ENCODE measurements around the gene APOBEC4. TPM values are rescaled to one million over a fixed set of nuclear protein-coding genes. Genes with fewer than 3 reads are reported as not detected.
"Not testable (repeated sequence)": the region's sequence is repeated elsewhere in the genome, so short reads cannot be mapped to it uniquely, and the experiment has no call there.

Gene APOBEC4
- polyA plus RNA-seq, 6 donors from 2014 or later: not detected

GRCh38 chr1:183686229-183686628 is 33.1 kb upstream of the APOBEC4 start:
- Mint-ChIP-seq H3K27me3 (peaks cover 9 to 18% (median 16%) of the 10 kb centered on the region in 3 donors), H3K36me3 (no peaks in the 10 kb centered on the region), H3K4me1 (no peaks in the 10 kb centered on the region), H3K27ac (no peak overlapping the region), H3K4me3 (no peak overlapping the region), H3K9me3 (no peaks in the 10 kb centered on the region)
- DNase-seq: no peak
- no peak for ATAC-seq (ENCODE audit: low read depth in 2 of 2)

GRCh38 chr1:183685112-183685713 is 32.1 kb upstream of the APOBEC4 start:
- peaks cover 0 to 2% (median under 1%) of the 10 kb centered on the region in 7 donors for H3K9me3 Mint-ChIP-seq
- peak in 1 of 2 donors; percentile 39 for ATAC-seq (ENCODE audit: low read depth in 2 of 2)
- DNase-seq: peak; percentile 19
- no peak overlapping the region for H3K27ac Mint-ChIP-seq
- no peak overlapping the region for H3K4me3 Mint-ChIP-seq
- H3K4me1 Mint-ChIP-seq: no peaks in the 10 kb centered on the region
- H3K36me3 Mint-ChIP-seq: no peaks in the 10 kb centered on the region
- H3K27me3 Mint-ChIP-seq: peaks cover 9 to 18% (median 16%) of the 10 kb centered on the region in 3 donors

DNA sequence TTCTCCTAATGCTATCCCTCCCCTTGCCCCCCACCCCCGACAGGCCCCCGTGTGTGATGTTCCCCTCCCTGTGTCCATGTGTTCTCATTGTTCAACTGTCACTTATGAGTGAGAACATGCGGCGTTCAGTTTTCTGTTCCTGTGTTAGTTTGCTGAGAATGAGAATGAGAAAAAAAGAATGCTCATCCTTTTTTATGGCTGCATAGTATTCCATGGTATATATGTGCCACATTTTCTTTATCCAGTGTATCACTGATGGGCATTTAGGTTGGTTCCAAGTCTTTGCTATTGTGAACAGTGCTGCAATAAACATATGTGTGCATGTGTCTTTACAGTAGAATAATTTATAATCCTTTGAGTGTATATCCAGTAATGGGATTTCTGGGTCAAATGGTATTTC is 26.2 kb upstream of the APOBEC4 start:
- H3K27ac Mint-ChIP-seq; H3K4me1 Mint-ChIP-seq; DNase-seq; H3K9me3 Mint-ChIP-seq; ATAC-seq (ENCODE audit: low read depth in 2 of 2); H3K36me3 Mint-ChIP-seq; H3K4me3 Mint-ChIP-seq: not testable (repeated sequence)
- H3K27me3 Mint-ChIP-seq: peaks cover 17 to 38% (median 35%) of the 10 kb centered on the region in 3 donors

- H3K36me3 Mint-ChIP-seq: no peaks in the 10 kb centered on the region
- DNase-seq: no peak
- H3K4me1 Mint-ChIP-seq: no peaks in the 10 kb centered on the region
- H3K27ac Mint-ChIP-seq: no peak overlapping the region
- no peak overlapping the region for H3K4me3 Mint-ChIP-seq
- peaks cover 15 to 35% (median 33%) of the 10 kb centered on the region in 3 donors for H3K27me3 Mint-ChIP-seq
- H3K9me3 Mint-ChIP-seq: peaks cover 0 to 10% (median 4%) of the 10 kb centered on the region in 7 donors
- no peak for ATAC-seq (ENCODE audit: low read depth in 2 of 2)
Measured at GRCh38 chr1:183678819-183679218, 25.7 kb upstream of the APOBEC4 start.

GRCh38 chr1:183676586-183677189 is 23.6 kb upstream of the APOBEC4 start:
- peaks cover 0 to 17% (median 12%) of the 10 kb centered on the region in 7 donors for H3K9me3 Mint-ChIP-seq
- H3K36me3 Mint-ChIP-seq: no peaks in the 10 kb centered on the region
- peaks cover 18 to 29% (median 26%) of the 10 kb centered on the region in 3 donors for H3K27me3 Mint-ChIP-seq
- H3K27ac Mint-ChIP-seq: no peak overlapping the region
- no peaks in the 10 kb centered on the region for H3K4me1 Mint-ChIP-seq
- no peak for DNase-seq
- no peak overlapping the region for H3K4me3 Mint-ChIP-seq
- no peak for ATAC-seq (ENCODE audit: low read depth in 2 of 2)

DNA sequence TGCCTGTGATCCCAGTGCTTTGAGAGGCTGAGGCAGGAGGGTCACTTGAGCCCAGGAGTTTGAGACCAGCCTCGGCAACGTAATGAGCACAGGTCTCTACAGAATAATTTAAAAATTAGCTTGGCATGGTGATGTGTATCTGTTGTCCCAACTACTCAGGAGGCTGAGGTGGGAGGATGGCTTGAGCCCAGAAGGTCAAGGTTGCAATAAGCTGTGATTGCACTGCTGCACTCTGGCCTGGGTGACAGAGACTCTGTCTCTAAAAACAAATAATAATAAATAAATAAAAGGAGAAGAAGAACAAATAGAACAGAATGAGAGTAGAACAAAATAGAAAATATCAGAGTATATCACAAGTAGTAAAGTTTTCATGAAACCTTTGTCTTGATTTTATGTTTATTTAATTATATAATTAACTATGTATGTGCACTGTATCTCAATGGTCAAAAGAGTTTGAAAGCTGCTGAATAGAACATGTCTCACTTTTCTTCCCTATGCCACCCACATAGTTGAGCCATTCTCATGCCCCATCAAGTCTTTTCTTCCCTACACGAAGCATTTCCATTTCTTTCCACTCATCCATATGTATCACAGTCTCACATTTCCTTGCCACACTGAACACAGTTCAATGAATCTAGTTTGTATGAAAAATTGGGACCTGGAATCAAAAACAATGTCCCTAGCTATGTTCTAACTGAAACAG is 22.9 kb upstream of the APOBEC4 start:
- no peak for ATAC-seq (ENCODE audit: low read depth in 2 of 2)
- DNase-seq: no peak
- Mint-ChIP-seq H3K36me3 (no peaks in the 10 kb centered on the region), H3K27ac (no peak overlapping the region), H3K4me1 (no peaks in the 10 kb centered on the region), H3K9me3 (peaks cover 0 to 19% (median 12%) of the 10 kb centered on the region in 7 donors), H3K27me3 (peaks cover 18 to 29% (median 26%) of the 10 kb centered on the region in 3 donors), H3K4me3 (no peak overlapping the region)

DNA sequence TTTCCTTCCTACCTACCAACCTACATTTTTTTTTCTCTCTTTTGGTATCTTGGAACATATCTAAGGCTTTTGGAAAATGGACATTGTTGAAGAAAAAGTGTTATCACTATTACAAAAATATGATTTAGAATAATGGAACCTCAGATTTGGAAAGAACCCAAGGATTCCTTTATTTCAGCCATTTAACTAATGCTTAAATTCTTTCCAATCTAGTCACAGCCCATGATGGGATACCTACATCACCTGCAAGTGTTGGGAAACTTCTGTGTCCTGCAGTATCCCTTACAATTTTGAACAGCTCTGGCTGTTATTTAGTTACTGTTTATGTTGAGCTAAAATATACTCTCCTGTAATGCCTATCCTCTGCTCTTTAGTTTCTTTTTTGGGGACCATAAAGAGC is 22.3 kb upstream of the APOBEC4 start:
- Mint-ChIP-seq H3K36me3 (no peaks in the 10 kb centered on the region), H3K9me3 (peaks cover 0 to 26% (median 14%) of the 10 kb centered on the region in 7 donors), H3K27ac (no peak overlapping the region), H3K27me3 (peaks cover 18 to 32% (median 29%) of the 10 kb centered on the region in 3 donors), H3K4me1 (no peaks in the 10 kb centered on the region), H3K4me3 (no peak overlapping the region)
- no peak for ATAC-seq (ENCODE audit: low read depth in 2 of 2)
- no peak for DNase-seq

GRCh38 chr1:183674886-183675285 is 21.8 kb upstream of the APOBEC4 start:
- Mint-ChIP-seq H3K4me1 (no peaks in the 10 kb centered on the region), H3K27me3 (peaks cover 18 to 32% (median 29%) of the 10 kb centered on the region in 3 donors), H3K27ac (no peak overlapping the region), H3K9me3 (peaks cover 0 to 22% (median 12%) of the 10 kb centered on the region in 7 donors), H3K4me3 (no peak overlapping the region), H3K36me3 (no peaks in the 10 kb centered on the region)
- DNase-seq (no peak), ATAC-seq (ENCODE audit: low read depth in 2 of 2) (no peak)

GRCh38 chr1:183674339-183674738 is 21.2 kb upstream of the APOBEC4 start:
- peaks cover 0 to 20% (median 13%) of the 10 kb centered on the region in 7 donors for H3K9me3 Mint-ChIP-seq
- no peak overlapping the region for H3K4me3 Mint-ChIP-seq
- peaks cover 22 to 32% (median 29%) of the 10 kb centered on the region in 3 donors for H3K27me3 Mint-ChIP-seq
- ATAC-seq (ENCODE audit: low read depth in 2 of 2): no peak
- no peaks in the 10 kb centered on the region for H3K36me3 Mint-ChIP-seq
- DNase-seq: no peak
- no peak overlapping the region for H3K27ac Mint-ChIP-seq
- H3K4me1 Mint-ChIP-seq: no peaks in the 10 kb centered on the region

- H3K27ac Mint-ChIP-seq: no peak overlapping the region
- DNase-seq: no peak
Measured at GRCh38 chr1:183673605-183674323, 20.6 kb upstream of the APOBEC4 start.

DNA sequence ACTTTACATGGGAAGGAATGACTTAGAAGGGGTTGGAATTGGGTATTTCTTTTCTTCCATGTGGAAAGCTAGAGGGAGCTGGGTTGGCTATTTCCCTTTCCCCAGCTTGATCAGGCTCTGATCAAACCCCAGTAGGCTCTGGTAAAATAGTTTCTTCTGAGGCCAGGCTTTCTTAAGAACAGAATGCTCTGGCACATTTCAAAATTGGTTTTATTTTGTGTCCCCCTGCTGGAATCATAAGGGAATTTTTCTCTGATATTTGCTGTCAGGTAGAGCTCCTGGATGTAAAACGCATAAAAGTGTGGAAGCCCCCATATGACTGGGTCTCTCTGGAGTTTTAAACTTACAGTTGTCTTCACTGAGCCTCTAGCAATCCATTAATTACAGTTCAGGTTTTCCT is 17.1 kb upstream of the APOBEC4 start:
- peaks cover 12 to 19% (median 16%) of the 10 kb centered on the region in 3 donors for H3K27me3 Mint-ChIP-seq
- no peaks in the 10 kb centered on the region for H3K36me3 Mint-ChIP-seq

More at GRCh38 chr1:183673605-183674323, 20.6 kb upstream of the APOBEC4 start:
- no peak for ATAC-seq (ENCODE audit: low read depth in 2 of 2)
- H3K36me3 Mint-ChIP-seq: no peaks in the 10 kb centered on the region
- no peak overlapping the region for H3K4me3 Mint-ChIP-seq
- peaks cover 0 to 20% (median 13%) of the 10 kb centered on the region in 7 donors for H3K9me3 Mint-ChIP-seq
- H3K27me3 Mint-ChIP-seq: peaks cover 24 to 32% (median 29%) of the 10 kb centered on the region in 3 donors
- no peaks in the 10 kb centered on the region for H3K4me1 Mint-ChIP-seq

DNA sequence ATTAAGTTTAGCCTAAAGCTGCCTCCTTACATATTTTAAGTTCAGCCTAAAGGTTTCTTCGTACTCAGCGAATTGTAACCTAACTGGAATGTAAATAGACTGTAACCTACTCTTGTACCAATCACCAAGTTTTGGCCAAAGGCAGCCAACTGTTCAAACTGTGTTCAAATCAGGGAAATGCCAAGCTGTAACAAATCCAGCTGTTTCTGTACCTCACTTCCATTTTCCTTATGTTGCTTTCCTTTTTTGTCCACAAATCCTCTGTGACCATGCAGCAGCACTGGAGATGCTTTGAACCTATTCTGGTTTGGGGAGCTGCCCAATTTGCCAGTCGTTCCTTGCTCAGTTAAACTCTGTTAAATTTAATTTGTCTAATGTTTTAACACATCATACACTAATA is 3.2 kb upstream of the APOBEC4 start:
- Mint-ChIP-seq H3K4me3 (no peak overlapping the region), H3K27ac (no peak overlapping the region), H3K4me1 (no peaks in the 10 kb centered on the region), H3K9me3 (no peaks in the 10 kb centered on the region), H3K27me3 (peaks cover 0 to 5% (median 5%) of the 10 kb centered on the region in 3 donors), H3K36me3 (no peaks in the 10 kb centered on the region)
- no peak for ATAC-seq (ENCODE audit: low read depth in 2 of 2)
- no peak for DNase-seq

More for the DNA sequence above, 17.1 kb upstream of the APOBEC4 start:
- H3K4me1 Mint-ChIP-seq: no peaks in the 10 kb centered on the region
- no peak for DNase-seq
- H3K9me3 Mint-ChIP-seq: peaks cover 0 to 20% (median 13%) of the 10 kb centered on the region in 7 donors
- no peak overlapping the region for H3K27ac Mint-ChIP-seq
- H3K4me3 Mint-ChIP-seq: no peak overlapping the region
- ATAC-seq (ENCODE audit: low read depth in 2 of 2): no peak

DNA sequence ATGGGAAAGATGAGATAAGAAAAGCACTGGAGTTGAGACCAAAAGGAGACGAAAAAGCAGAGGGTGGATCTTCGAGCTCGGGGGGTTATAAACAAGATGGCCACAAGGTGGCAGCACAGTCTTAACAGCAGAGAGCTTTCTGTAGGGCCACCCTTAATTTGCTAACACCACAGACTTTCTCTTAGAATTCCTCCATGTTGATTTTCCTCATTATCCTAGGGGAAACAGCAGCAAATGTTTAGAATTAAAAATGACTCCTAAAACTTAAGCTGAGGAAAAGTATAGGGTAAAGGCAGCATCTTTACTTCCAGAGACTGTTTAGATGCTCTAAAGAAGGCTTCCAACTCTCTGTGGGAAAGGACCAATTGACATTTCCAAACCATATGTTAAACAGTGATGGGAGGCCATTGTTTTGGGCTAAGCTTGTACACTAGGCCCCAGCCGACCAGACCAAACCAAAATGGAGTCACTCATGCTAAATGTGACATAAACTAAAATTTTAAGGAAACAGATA is 2.5 kb upstream of the APOBEC4 start:
- H3K4me3 Mint-ChIP-seq: no peak overlapping the region
- DNase-seq (peak; percentile 58), ATAC-seq (ENCODE audit: low read depth in 2 of 2) (peak; percentile 57 to 72)
- H3K4me1 Mint-ChIP-seq: no peaks in the 10 kb centered on the region
- peak overlapping the region in 1 of 6 donors; percentile 70 for H3K27ac Mint-ChIP-seq
- H3K36me3 Mint-ChIP-seq: no peaks in the 10 kb centered on the region
- H3K27me3 Mint-ChIP-seq: peaks cover 0 to 5% (median 2%) of the 10 kb centered on the region in 3 donors
- no peaks in the 10 kb centered on the region for H3K9me3 Mint-ChIP-seq
